K562 (cell line): ENCODE data around the gene CHD8. TPM values are rescaled to one million over a fixed set of nuclear protein-coding genes. Genes with fewer than 3 reads are reported as not detected.

Source experiments
- EP300 ChIP-seq: IDR thresholded peaks from 2 replicates; pipeline ENCODE4 v1.6.1; 2012; ENCODE audit warnings: low read length, improper control_type of control experiment
- ETS2 ChIP-seq: IDR thresholded peaks from 2 replicates; pipeline ENCODE4 v1.6.1; 2016; ENCODE audit warnings: borderline replicate concordance, missing genetic modification characterization, mild to moderate bottlenecking, moderate library complexity, missing compliant biosample characterization; ENCODE audit not compliant: poor library complexity, severe bottlenecking
- HDAC6 ChIP-seq: IDR thresholded peaks from 2 replicates; pipeline ENCODE4 v1.6.1; 2012; ENCODE audit warnings: low read depth, mild to moderate bottlenecking, control low read depth, inconsistent platforms, low read length, moderate library complexity
- HDGF ChIP-seq: fragments of 450-650 bp; IDR thresholded peaks from 2 replicates; pipeline ENCODE4 v1.6.1; 2016
- KLF1 ChIP-seq: fragments of 450-650 bp; IDR thresholded peaks from 2 replicates; pipeline ENCODE4 v1.6.1; 2016; ENCODE audit warnings: missing genetic modification characterization, missing compliant biosample characterization
- MCM7 ChIP-seq, 2 experiments: fragments of 450-650 bp; IDR thresholded peaks; 2 replicates each; pipeline ENCODE4 v1.6.1; 2016 to 2018
- MEIS2 ChIP-seq: fragments of 450-650 bp; IDR thresholded peaks from 2 replicates; pipeline ENCODE4 v1.6.1; 2014; ENCODE audit warnings: mild to moderate bottlenecking; ENCODE audit not compliant: partially characterized antibody
- MTA3 ChIP-seq: fragments of 450-650 bp; formaldehyde crosslinking; IDR thresholded peaks from 2 replicates; pipeline ENCODE4 v1.6.1; 2017; ENCODE audit warnings: mild to moderate bottlenecking, borderline replicate concordance
- NR2F6 ChIP-seq: fragments of 450-650 bp; formaldehyde crosslinking; IDR thresholded peaks from 2 replicates; pipeline ENCODE4 v1.4.0; 2020; ENCODE audit warnings: mild to moderate bottlenecking
- POLR2G ChIP-seq: fragments of 200-400 bp; formaldehyde crosslinking; IDR thresholded peaks from 2 replicates; pipeline ENCODE4 v1.6.1; 2017; ENCODE audit warnings: low read depth, mild to moderate bottlenecking, antibody characterized with exemption, low read length, moderate library complexity
- PTTG1 ChIP-seq: fragments of 450-650 bp; IDR thresholded peaks from 2 replicates; pipeline ENCODE4 v1.6.1; 2016; ENCODE audit warnings: low read depth, mild to moderate bottlenecking, missing genetic modification characterization, missing compliant biosample characterization
- PURB ChIP-seq: sonication (generic); formaldehyde crosslinking; IDR thresholded peaks from 2 replicates; pipeline ENCODE4 v1.9.0; 2021; ENCODE audit warnings: low read depth, mild to moderate bottlenecking, missing genetic modification reagents
- RBM22 ChIP-seq: fragments of 200-400 bp; formaldehyde crosslinking; IDR thresholded peaks from 2 replicates; pipeline ENCODE4 v1.6.1; 2018; ENCODE audit warnings: low read length, low read depth; ENCODE audit not compliant: poor library complexity, severe bottlenecking
- RFX1 ChIP-seq: fragments of 450-650 bp; IDR thresholded peaks from 2 replicates; pipeline ENCODE4 v1.6.1; 2016; ENCODE audit warnings: mild to moderate bottlenecking, moderate library complexity
- RNF2 ChIP-seq: sonication (generic); IDR thresholded peaks from 2 replicates; pipeline ENCODE4 v1.6.1; 2016
- SMARCB1 ChIP-seq: IDR thresholded peaks from 2 replicates; pipeline ENCODE4 v1.6.1; 2011; ENCODE audit warnings: improper control_type of control experiment, low read depth; ENCODE audit not compliant: insufficient read length
- TAF9B ChIP-seq: fragments of 450-650 bp; IDR thresholded peaks from 2 replicates; pipeline ENCODE4 v1.6.1; 2018; ENCODE audit warnings: mild to moderate bottlenecking; ENCODE audit not compliant: partially characterized antibody
- TAL1 ChIP-seq: fragments of 450-650 bp; IDR thresholded peaks from 2 replicates; pipeline ENCODE4 v1.6.1; 2016; ENCODE audit warnings: mild to moderate bottlenecking
- ZBTB8A ChIP-seq: fragments of 450-650 bp; IDR thresholded peaks from 2 replicates; pipeline ENCODE4 v1.6.1; 2018; ENCODE audit warnings: mild to moderate bottlenecking, moderate library complexity; ENCODE audit not compliant: partially characterized antibody
- ZNF134 ChIP-seq: fragments of 250-450 bp; sonication (Bioruptor Pico); conservative IDR thresholded peaks from 2 replicates; pipeline ENCODE4 v1.4.0; 2020
- ZNF175 ChIP-seq: fragments of 200-800 bp; sonication (Bioruptor generic); IDR thresholded peaks from 2 replicates; pipeline ENCODE4 v1.6.1; 2016; ENCODE audit warnings: low read depth, mild to moderate bottlenecking, missing genetic modification characterization, missing compliant biosample characterization
- ZNF384 ChIP-seq: IDR thresholded peaks from 2 replicates; pipeline ENCODE4 v1.6.1; 2012; ENCODE audit warnings: low read depth, low read length, improper control_type of control experiment
- ZNF436 ChIP-seq: fragments of 250-450, 450-650 bp; sonication (Bioruptor Pico); formaldehyde crosslinking; IDR thresholded peaks from 2 replicates; pipeline ENCODE4 v1.7.0; 2020; ENCODE audit warnings: mild to moderate bottlenecking
- ZSCAN29 ChIP-seq: fragments of 450-650 bp; IDR thresholded peaks from 2 replicates; pipeline ENCODE4 v1.6.1; 2017
- polyA plus RNA-seq, 8 experiments: library from polyadenylated mRNA; depleted of rRNA in 4 of 8; stranded (reverse) in 5 of 8; unstranded in 3 of 8; fragments of >200 nt; fragmentation: Nextera tagmentation in 2 of 8; fragmentation: Illumina TruSeq in 1 of 8; extraction: Ambion mirVana in 2 of 8; extraction: Trizol in 1 of 8; gene quantifications; 2 replicates each; pipeline versions ENCODE4 v1.2.1 to v1.2.3, GENCODE V29; 2011 to 2014; ENCODE audit warnings: inconsistent platforms in 1 of 8, missing spikeins in 1 of 8
- total RNA-seq, 7 experiments: library from RNA; depleted of rRNA in 6 of 7; stranded (reverse); fragments of >200 nt in 6 of 7; fragmentation: Illumina TruSeq in 2 of 7; extraction: Trizol in 2 of 7; gene quantifications; 2 replicates each; pipeline versions ENCODE4 v1.2.1 to v1.2.3, GENCODE V29; 2011 to 2021; ENCODE audit warnings: low replicate concordance in 1 of 7
- TF ChIP-seq, protein P1 (sequence below), 2 experiments: fragments of 250-450 bp in 1 of 2; fragments of 450-650 bp in 1 of 2; sonication (Bioruptor Pico) in 1 of 2; IDR thresholded peaks; 2 replicates each; pipeline versions ENCODE4 v1.6.1 to v1.8.0; 2016 to 2021; ENCODE audit warnings: mild to moderate bottlenecking in 2 of 2, moderate library complexity in 2 of 2, missing compliant biosample characterization in 1 of 2, missing genetic modification characterization in 1 of 2
- TF ChIP-seq, protein P2 (sequence below): fragments of 250-450 bp; sonication (Bioruptor Pico); IDR thresholded peaks from 2 replicates; pipeline ENCODE4 v1.5.0; 2021
- TF ChIP-seq, protein P3 (sequence below): fragments of 450-650 bp; formaldehyde crosslinking; IDR thresholded peaks from 2 replicates; pipeline ENCODE4 v1.4.0; 2020; ENCODE audit warnings: mild to moderate bottlenecking, moderate library complexity
- TF ChIP-seq, protein P4 (sequence below): sonication (generic); IDR thresholded peaks from 2 replicates; pipeline ENCODE4 v1.6.1; 2016

Gene CHD8
- total and polyA plus RNA-seq, 9 of the 15 experiments (the other 6 are each of a cell fraction or from before 2014, with no cell fraction given): 11.1 to 51.2 (median 32.8) TPM

DNA sequence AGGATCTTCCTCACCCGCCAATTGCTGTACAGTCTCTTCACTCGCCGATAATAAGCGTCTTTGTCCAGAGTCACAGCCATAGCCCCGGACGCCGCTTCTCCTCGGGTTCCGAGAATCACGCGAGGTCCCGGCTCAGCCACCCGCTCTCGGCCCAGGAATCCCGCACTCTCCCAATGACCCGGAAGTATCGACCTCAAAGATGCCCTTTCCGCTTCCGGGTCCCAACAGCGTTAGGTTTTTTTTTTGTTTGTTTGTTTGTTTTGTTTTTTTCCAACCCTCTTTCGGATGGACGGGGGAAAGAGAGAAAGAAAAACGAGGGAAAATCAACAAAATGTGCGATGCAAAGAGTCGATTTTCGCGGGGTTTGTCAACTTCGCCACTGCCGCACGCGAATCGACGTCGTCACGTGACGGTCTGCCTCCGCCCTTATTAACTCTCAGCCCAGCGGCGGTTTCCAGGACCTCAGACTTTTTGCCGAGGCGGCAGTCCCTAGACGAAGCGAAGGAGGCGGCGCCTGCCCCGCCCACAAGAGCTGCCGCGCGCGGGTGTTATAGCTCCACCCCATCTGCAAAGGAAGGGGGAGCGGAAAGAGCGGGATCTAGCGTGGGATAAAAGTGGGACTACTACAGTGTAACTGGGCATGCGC, 72.0 kb downstream of the CHD8 start, which contains the start of gene SUPT16H (continued):
- TF ChIP-seq, protein P1, sequence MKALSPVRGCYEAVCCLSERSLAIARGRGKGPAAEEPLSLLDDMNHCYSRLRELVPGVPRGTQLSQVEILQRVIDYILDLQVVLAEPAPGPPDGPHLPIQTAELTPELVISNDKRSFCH (CRISPR knock-in tag; IDR thresholded peaks at IDR 0.05): no peak
- TF ChIP-seq, protein P1 (tag; IDR thresholded peaks at IDR 0.05): no peak
- peak; percentile 57 for TF ChIP-seq TAF9B
- TF ChIP-seq PURB (CRISPR knock-in tag): no peak
- TF ChIP-seq RBM22: no peak
- no peak; the same call in 1 of the 2 replicates for TF ChIP-seq RNF2
- no peak for TF ChIP-seq HDGF
- TF ChIP-seq ZSCAN29: no peak
- no peak for TF ChIP-seq ZBTB8A
- no peak for TF ChIP-seq ETS2 (tag)
- peak; percentile 53; the same call in 1 of the 2 replicates for TF ChIP-seq ZNF175 (CRISPR knock-in tag)
- peak; percentile 36; the same call in 1 of the 2 replicates for TF ChIP-seq EP300
- TF ChIP-seq MCM7 (IDR thresholded peaks at IDR 0.05): no peak
- no peak for TF ChIP-seq PTTG1 (tag)
- TF ChIP-seq TAL1: no peak
- peak; percentile 91 for TF ChIP-seq ZNF384
- TF ChIP-seq HDAC6: no peak
- TF ChIP-seq RFX1: no peak
- no peak for TF ChIP-seq SMARCB1
- no peak for TF ChIP-seq KLF1 (tag)
- TF ChIP-seq, protein P2, sequence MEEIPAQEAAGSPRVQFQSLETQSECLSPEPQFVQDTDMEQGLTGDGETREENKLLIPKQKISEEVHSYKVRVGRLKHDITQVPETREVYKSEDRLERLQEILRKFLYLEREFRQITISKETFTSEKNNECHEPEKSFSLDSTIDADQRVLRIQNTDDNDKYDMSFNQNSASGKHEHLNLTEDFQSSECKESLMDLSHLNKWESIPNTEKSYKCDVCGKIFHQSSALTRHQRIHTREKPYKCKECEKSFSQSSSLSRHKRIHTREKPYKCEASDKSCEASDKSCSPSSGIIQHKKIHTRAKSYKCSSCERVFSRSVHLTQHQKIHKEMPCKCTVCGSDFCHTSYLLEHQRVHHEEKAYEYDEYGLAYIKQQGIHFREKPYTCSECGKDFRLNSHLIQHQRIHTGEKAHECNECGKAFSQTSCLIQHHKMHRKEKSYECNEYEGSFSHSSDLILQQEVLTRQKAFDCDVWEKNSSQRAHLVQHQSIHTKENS (CRISPR knock-in tag): no peak
- no peak for TF ChIP-seq ZNF436 (CRISPR knock-in tag)
- no peak for TF ChIP-seq NR2F6 (CRISPR knock-in tag)
- TF ChIP-seq, protein P3, sequence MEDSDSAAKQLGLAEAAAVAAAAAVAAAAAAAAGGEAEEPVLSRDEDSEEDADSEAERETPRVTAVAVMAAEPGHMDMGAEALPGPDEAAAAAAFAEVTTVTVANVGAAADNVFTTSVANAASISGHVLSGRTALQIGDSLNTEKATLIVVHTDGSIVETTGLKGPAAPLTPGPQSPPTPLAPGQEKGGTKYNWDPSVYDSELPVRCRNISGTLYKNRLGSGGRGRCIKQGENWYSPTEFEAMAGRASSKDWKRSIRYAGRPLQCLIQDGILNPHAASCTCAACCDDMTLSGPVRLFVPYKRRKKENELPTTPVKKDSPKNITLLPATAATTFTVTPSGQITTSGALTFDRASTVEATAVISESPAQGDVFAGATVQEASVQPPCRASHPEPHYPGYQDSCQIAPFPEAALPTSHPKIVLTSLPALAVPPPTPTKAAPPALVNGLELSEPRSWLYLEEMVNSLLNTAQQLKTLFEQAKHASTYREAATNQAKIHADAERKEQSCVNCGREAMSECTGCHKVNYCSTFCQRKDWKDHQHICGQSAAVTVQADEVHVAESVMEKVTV: no peak
- TF ChIP-seq, protein P4, sequence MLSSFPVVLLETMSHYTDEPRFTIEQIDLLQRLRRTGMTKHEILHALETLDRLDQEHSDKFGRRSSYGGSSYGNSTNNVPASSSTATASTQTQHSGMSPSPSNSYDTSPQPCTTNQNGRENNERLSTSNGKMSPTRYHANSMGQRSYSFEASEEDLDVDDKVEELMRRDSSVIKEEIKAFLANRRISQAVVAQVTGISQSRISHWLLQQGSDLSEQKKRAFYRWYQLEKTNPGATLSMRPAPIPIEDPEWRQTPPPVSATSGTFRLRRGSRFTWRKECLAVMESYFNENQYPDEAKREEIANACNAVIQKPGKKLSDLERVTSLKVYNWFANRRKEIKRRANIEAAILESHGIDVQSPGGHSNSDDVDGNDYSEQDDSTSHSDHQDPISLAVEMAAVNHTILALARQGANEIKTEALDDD: no peak
- no peak for TF ChIP-seq ZNF134
- TF ChIP-seq MEIS2: no peak
- TF ChIP-seq MTA3: 0 out of 2 replicates have a peak, but pooled peaks have one; percentile 34
- TF ChIP-seq POLR2G: peak; percentile 82
